ENCODE measurements around the gene GLIS1. TPM values are rescaled to one million over a fixed set of nuclear protein-coding genes. Genes with fewer than 3 reads are reported as not detected.

The GLIS1 gene
- total RNA-seq, 4 donors from 2014 or later, result not detected

GRCh38 chr1:53532377-53532776 is 206.6 kb downstream of the GLIS1 start:
- H3K4me3 ChIP-seq, result no peak overlapping the region
- H3K27me3 ChIP-seq, result no peaks in the 10 kb centered on the region
- no peaks in the 10 kb centered on the region for H3K4me1 ChIP-seq
- TF ChIP-seq POLR2A (IDR thresholded peaks at IDR 0.05), result no peak
- no peak for TF ChIP-seq CTCF (IDR thresholded peaks at IDR 0.05 in 4 of 5, conservative IDR thresholded peaks at IDR 0.05 in 1 of 5)
- in situ Hi-C loops (cut with MboI; ENCODE audit: low sequenced_read_pairs in 4 of 4) (no loop called here), intact Hi-C loops (cut with DNase I; ENCODE audit: low total_unique reads) (no loop called here)
- DNase-seq (no peak), ATAC-seq (no peak)
- no peaks in the 10 kb centered on the region for H3K36me3 ChIP-seq
- H3K9me3 ChIP-seq, result no peaks in the 10 kb centered on the region
- no peak overlapping the region for H3K27ac ChIP-seq

GRCh38 chr1:53530550-53530949 is 208.4 kb downstream of the GLIS1 start:
- intact Hi-C loops (cut with DNase I; ENCODE audit: low total_unique reads), result no loop called here
- DNase-seq (no peak), ATAC-seq (no peak)
- no peak for TF ChIP-seq POLR2A (IDR thresholded peaks at IDR 0.05)
- no peak for TF ChIP-seq CTCF (IDR thresholded peaks at IDR 0.05 in 4 of 5, conservative IDR thresholded peaks at IDR 0.05 in 1 of 5)
- no peaks in the 10 kb centered on the region for H3K9me3 ChIP-seq
- in situ Hi-C loops (cut with MboI; ENCODE audit: low sequenced_read_pairs in 4 of 4), result no loop called here
- no peaks in the 10 kb centered on the region for H3K27me3 ChIP-seq
- no peak overlapping the region for H3K27ac ChIP-seq
- H3K4me1 ChIP-seq, result peaks cover 0 to 7% of the 10 kb centered on the region in 2 donors
- H3K36me3 ChIP-seq, result no peaks in the 10 kb centered on the region
- no peak overlapping the region for H3K4me3 ChIP-seq

GRCh38 chr1:53529555-53529954 is 209.4 kb downstream of the GLIS1 start:
- Histone ChIP-seq H3K36me3 (no peaks in the 10 kb centered on the region), H3K9me3 (no peaks in the 10 kb centered on the region), H3K4me3 (no peak overlapping the region), H3K27ac (no peak overlapping the region), H3K4me1 (peaks cover 0 to 7% of the 10 kb centered on the region in 2 donors), H3K27me3 (no peaks in the 10 kb centered on the region)
- in situ Hi-C loops (cut with MboI; ENCODE audit: low sequenced_read_pairs in 4 of 4) (no loop called here), intact Hi-C loops (cut with DNase I; ENCODE audit: low total_unique reads) (no loop called here)
- DNase-seq (no peak), ATAC-seq (no peak)
- no peak for TF ChIP-seq POLR2A (IDR thresholded peaks at IDR 0.05)
- TF ChIP-seq CTCF (IDR thresholded peaks at IDR 0.05 in 4 of 5, conservative IDR thresholded peaks at IDR 0.05 in 1 of 5), result no peak

GRCh38 chr1:53527368-53527767 is 211.6 kb downstream of the GLIS1 start:
- H3K36me3 ChIP-seq, result no peaks in the 10 kb centered on the region
- no peaks in the 10 kb centered on the region for H3K9me3 ChIP-seq
- DNase-seq (no peak), ATAC-seq (no peak)
- no peak for TF ChIP-seq CTCF (IDR thresholded peaks at IDR 0.05 in 4 of 5, conservative IDR thresholded peaks at IDR 0.05 in 1 of 5)
- TF ChIP-seq POLR2A (IDR thresholded peaks at IDR 0.05), result no peak
- H3K27ac ChIP-seq, result no peak overlapping the region
- in situ Hi-C loops (cut with MboI; ENCODE audit: low sequenced_read_pairs in 4 of 4) (no loop called here), intact Hi-C loops (cut with DNase I; ENCODE audit: low total_unique reads) (no loop called here)
- H3K27me3 ChIP-seq, result no peaks in the 10 kb centered on the region
- no peak overlapping the region for H3K4me3 ChIP-seq
- H3K4me1 ChIP-seq, result peaks cover 0 to 7% of the 10 kb centered on the region in 2 donors

GRCh38 chr1:53526451-53527101 is 212.4 kb downstream of the GLIS1 start:
- intact Hi-C loops (cut with DNase I; ENCODE audit: low total_unique reads), result no loop called here
- H3K27ac ChIP-seq, result no peak overlapping the region
- DNase-seq, result no peak

More at GRCh38 chr1:53526451-53527101, 212.4 kb downstream of the GLIS1 start:
- no peak for ATAC-seq
- Histone ChIP-seq H3K4me1 (peaks cover 0 to 7% of the 10 kb centered on the region in 2 donors), H3K36me3 (no peaks in the 10 kb centered on the region), H3K9me3 (no peaks in the 10 kb centered on the region), H3K4me3 (no peak overlapping the region), H3K27me3 (no peaks in the 10 kb centered on the region)
- no peak for TF ChIP-seq POLR2A (IDR thresholded peaks at IDR 0.05)
- in situ Hi-C loops (cut with MboI; ENCODE audit: low sequenced_read_pairs in 4 of 4), result no loop called here
